Stimulated activated CD4-positive, alpha-beta T cell treated with anti-CD3 and anti-CD28 coated beads, Interleukin-2, amount 100 ng/mL, for 4 hours (primary cell): ENCODE measurements around the gene GABRG2.
"Not testable (repeated sequence)": the region's sequence is repeated elsewhere in the genome, so short reads cannot be mapped to it uniquely, and the experiment has no call there.

Experiments used
- DNase-seq: peaks from one replicate; pipeline ENCODE4 v3.0.0-alpha.2; 2020; ENCODE audit warnings: low read depth

GABRG2 gene

GRCh38 chr5:162067655-162068411 lies at the start of gene GABRG2:
Gene GABRG2 (plus strand): TSS chr5:162067773. CDS start chr5:162068000, 227 bp downstream.
- DNase-seq: no peak

GRCh38 chr5:162025312-162025711 lies 42.3 kb upstream of the GABRG2 start:
- no peak for DNase-seq

- DNase-seq: no peak
Observed at GRCh38 chr5:162026803-162027202, 40.8 kb upstream of the GABRG2 start.

GRCh38 chr5:162037431-162037830 lies 30.1 kb upstream of the GABRG2 start:
- DNase-seq: no peak

- no peak for DNase-seq
Observed at GRCh38 chr5:162047279-162047678, 20.3 kb upstream of the GABRG2 start.

GRCh38 chr5:162052676-162053075 lies 14.9 kb upstream of the GABRG2 start:
- DNase-seq: no peak

- DNase-seq: not testable (repeated sequence)
Observed at GRCh38 chr5:162055095-162055494, 12.5 kb upstream of the GABRG2 start.

- no peak for DNase-seq
Observed at GRCh38 chr5:162067162-162067561, 411 bp upstream of the GABRG2 start.

GRCh38 chr5:162068412-162068811 lies 839 bp downstream of the GABRG2 start:
- no peak for DNase-seq

- DNase-seq: no peak
Observed at GRCh38 chr5:162068936-162069335, 1.4 kb downstream of the GABRG2 start.

GRCh38 chr5:162078805-162079204 lies 11.2 kb downstream of the GABRG2 start:
- no peak for DNase-seq

GRCh38 chr5:162091336-162091735 lies 23.8 kb downstream of the GABRG2 start:
- DNase-seq: no peak

- no peak for DNase-seq
Observed at GRCh38 chr5:162096448-162096847, 28.9 kb downstream of the GABRG2 start.

GRCh38 chr5:162107591-162107990 lies 40.0 kb downstream of the GABRG2 start:
- no peak for DNase-seq

- DNase-seq: no peak
Observed at GRCh38 chr5:162119801-162120200, 52.2 kb downstream of the GABRG2 start.

- no peak for DNase-seq
Observed at GRCh38 chr5:162128117-162128516, 60.5 kb downstream of the GABRG2 start.

GRCh38 chr5:162132348-162132747 lies 64.8 kb downstream of the GABRG2 start:
- no peak for DNase-seq

GRCh38 chr5:162139190-162139589 lies 71.6 kb downstream of the GABRG2 start:
- no peak for DNase-seq

GRCh38 chr5:162154242-162154641 lies 86.7 kb downstream of the GABRG2 start:
- no peak for DNase-seq

- no peak for DNase-seq
Observed at GRCh38 chr5:162160401-162160800, 92.8 kb downstream of the GABRG2 start.

GRCh38 chr5:162163663-162164062 lies 96.1 kb downstream of the GABRG2 start:
- DNase-seq: no peak

- DNase-seq: no peak
Observed at GRCh38 chr5:162174358-162174974, 106.9 kb downstream of the GABRG2 start.

GRCh38 chr5:162187371-162187770 lies 119.8 kb downstream of the GABRG2 start:
- DNase-seq: no peak

GRCh38 chr5:162189719-162190118 lies 122.1 kb downstream of the GABRG2 start:
- no peak for DNase-seq
